HEK293T (cell line): ENCODE measurements around the gene DHRSX.

ENCODE experiments used
- ARNT ChIP-seq: fragments of 450-650 bp; IDR thresholded peaks from 2 replicates; pipeline ENCODE4 v1.6.1; 2017; ENCODE audit warnings: mild to moderate bottlenecking
- BHLHE40 ChIP-seq: fragments of 450-650 bp; IDR thresholded peaks from 2 replicates; pipeline ENCODE4 v1.6.1; 2016; ENCODE audit warnings: mild to moderate bottlenecking, moderate library complexity, borderline replicate concordance
- ELF4 ChIP-seq: fragments of 450-650 bp; IDR thresholded peaks from 2 replicates; pipeline ENCODE4 v1.6.1; 2017; ENCODE audit warnings: antibody characterized with exemption
- FOXA1 ChIP-seq: fragments of 450-650 bp; IDR thresholded peaks from 2 replicates; pipeline ENCODE4 v1.6.1; 2016; ENCODE audit warnings: mild to moderate bottlenecking
- FOXK2 ChIP-seq: fragments of 450-650 bp; IDR thresholded peaks from 2 replicates; pipeline ENCODE4 v1.6.1; 2016; ENCODE audit warnings: mild to moderate bottlenecking
- FOXM1 ChIP-seq: fragments of 450-650 bp; IDR thresholded peaks from 2 replicates; pipeline ENCODE4 v1.6.1; 2017; ENCODE audit warnings: mild to moderate bottlenecking, borderline replicate concordance
- HDGF ChIP-seq: fragments of 450-650 bp; IDR thresholded peaks from 2 replicates; pipeline ENCODE4 v1.6.1; 2017; ENCODE audit warnings: antibody characterized with exemption, borderline replicate concordance
- L3MBTL2 ChIP-seq: fragments of 450-650 bp; conservative IDR thresholded peaks from 2 replicates; pipeline ENCODE4 v1.6.1; 2016; ENCODE audit warnings: mild to moderate bottlenecking
- NFRKB ChIP-seq: fragments of 450-650 bp; IDR thresholded peaks from 2 replicates; pipeline ENCODE4 v1.6.1; 2016; ENCODE audit warnings: mild to moderate bottlenecking, moderate library complexity
- PKNOX1 ChIP-seq: fragments of 450-650 bp; IDR thresholded peaks from 2 replicates; pipeline ENCODE4 v1.6.1; 2016
- SP1 ChIP-seq: fragments of 450-650 bp; IDR thresholded peaks from 2 replicates; pipeline ENCODE4 v1.6.1; 2017
- SUZ12 ChIP-seq: fragments of 450-650 bp; IDR thresholded peaks from 2 replicates; pipeline ENCODE4 v1.6.1; 2016; ENCODE audit warnings: mild to moderate bottlenecking
- TARDBP ChIP-seq: fragments of 450-650 bp; IDR thresholded peaks from 2 replicates; pipeline ENCODE4 v1.6.1; 2016
- ZNF384 ChIP-seq: fragments of 450-650 bp; IDR thresholded peaks from 2 replicates; pipeline ENCODE4 v1.6.1; 2016

GRCh38 chrX:2390754-2391153 is 110.0 kb downstream of the DHRSX start:
- no peak for TF ChIP-seq FOXA1
- no peak for TF ChIP-seq FOXM1
- TF ChIP-seq TARDBP, result no peak
- no peak for TF ChIP-seq SP1
- no peak for TF ChIP-seq SUZ12
- TF ChIP-seq ARNT, result no peak
- TF ChIP-seq BHLHE40, result no peak
- no peak for TF ChIP-seq FOXK2
- TF ChIP-seq NFRKB, result no peak
- TF ChIP-seq PKNOX1, result no peak
- no peak for TF ChIP-seq ELF4
- TF ChIP-seq HDGF, result no peak
- no peak for TF ChIP-seq ZNF384
- TF ChIP-seq L3MBTL2, result no peak
